ENCODE data around the gene TMEM131. TPM values are rescaled to one million over a fixed set of nuclear protein-coding genes. Genes with fewer than 3 reads are reported as not detected.

TMEM131 gene
- total RNA-seq, 1 experiment from 2014 or later = 21.9 TPM

GRCh38 chr2:97796465-97797126 lies 199.2 kb downstream of the TMEM131 start:
- Mint-ChIP-seq H3K27me3 (ENCODE audit: low read depth) (no peaks in the 10 kb centered on the region), H3K4me1 (no peaks in the 10 kb centered on the region), H3K9me3 (no peaks in the 10 kb centered on the region), H3K27ac (no peak overlapping the region), H3K36me3 (peaks cover 13% of the 10 kb centered on the region), H3K4me3 (no peak overlapping the region)
- CTCF ChIA-PET = no interaction called here
- ATAC-seq (no peak), DNase-seq (ENCODE audit: low spot score) (no peak)
- TF ChIP-seq RELA (CRISPR knock-in tag; IDR thresholded peaks at IDR 0.05; ENCODE audit: borderline replicate concordance) = no peak
- TF ChIP-seq MLX (CRISPR knock-in tag; IDR thresholded peaks at IDR 0.05) = no peak
- TF ChIP-seq ETV6 (CRISPR knock-in tag; IDR thresholded peaks at IDR 0.05) = no peak
- TF ChIP-seq EMX1 (CRISPR knock-in tag; IDR thresholded peaks at IDR 0.05) = no peak
- no peak for TF ChIP-seq ZSCAN18 (CRISPR knock-in tag; IDR thresholded peaks at IDR 0.05)
- TF ChIP-seq FOXK1 (CRISPR knock-in tag; IDR thresholded peaks at IDR 0.05) = no peak
- no peak for TF ChIP-seq NR2C2 (CRISPR knock-in tag; IDR thresholded peaks at IDR 0.05)
- TF ChIP-seq SP1 (CRISPR knock-in tag; conservative IDR thresholded peaks at IDR 0.05) = no peak
- no peak for TF ChIP-seq ZNF263 (CRISPR knock-in tag; IDR thresholded peaks at IDR 0.05; ENCODE audit: low read depth)
- TF ChIP-seq ZNF416 (CRISPR knock-in tag; IDR thresholded peaks at IDR 0.05) = no peak
- TF ChIP-seq ZBTB21 (CRISPR knock-in tag; IDR thresholded peaks at IDR 0.05; ENCODE audit: borderline replicate concordance) = no peak
- no peak for TF ChIP-seq PRRX2 (CRISPR knock-in tag; IDR thresholded peaks at IDR 0.05)
- TF ChIP-seq ZNF317 (CRISPR knock-in tag; IDR thresholded peaks at IDR 0.05; ENCODE audit: borderline replicate concordance, low read depth) = no peak
- TF ChIP-seq FOXP4 (CRISPR knock-in tag; IDR thresholded peaks at IDR 0.05) = no peak
- TF ChIP-seq, protein P1, sequence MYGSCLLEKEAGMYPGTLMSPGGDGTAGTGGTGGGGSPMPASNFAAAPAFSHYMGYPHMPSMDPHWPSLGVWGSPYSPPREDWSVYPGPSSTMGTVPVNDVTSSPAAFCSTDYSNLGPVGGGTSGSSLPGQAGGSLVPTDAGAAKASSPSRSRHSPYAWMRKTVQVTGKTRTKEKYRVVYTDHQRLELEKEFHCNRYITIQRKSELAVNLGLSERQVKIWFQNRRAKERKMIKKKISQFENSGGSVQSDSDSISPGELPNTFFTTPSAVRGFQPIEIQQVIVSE (CRISPR knock-in tag; IDR thresholded peaks at IDR 0.05; ENCODE audit: borderline replicate concordance) = no peak
- TF ChIP-seq USF1 (CRISPR knock-in tag; IDR thresholded peaks at IDR 0.05) = no peak
- TF ChIP-seq, protein P2, sequence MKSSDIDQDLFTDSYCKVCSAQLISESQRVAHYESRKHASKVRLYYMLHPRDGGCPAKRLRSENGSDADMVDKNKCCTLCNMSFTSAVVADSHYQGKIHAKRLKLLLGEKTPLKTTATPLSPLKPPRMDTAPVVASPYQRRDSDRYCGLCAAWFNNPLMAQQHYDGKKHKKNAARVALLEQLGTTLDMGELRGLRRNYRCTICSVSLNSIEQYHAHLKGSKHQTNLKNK (CRISPR knock-in tag; IDR thresholded peaks at IDR 0.05) = no peak
- no peak for TF ChIP-seq JAZF1 (CRISPR knock-in tag; IDR thresholded peaks at IDR 0.05)
- TF ChIP-seq ZNF232 (CRISPR knock-in tag; IDR thresholded peaks at IDR 0.05) = no peak
- TF ChIP-seq ZNF281 (CRISPR knock-in tag; IDR thresholded peaks at IDR 0.05) = no peak
- POLR2A ChIA-PET = no interaction called here

All from WTC11 (cell line).